Endothelial cell of umbilical vein (primary cell): Measurements from ENCODE around the gene ACD. TPM values are rescaled to one million over a fixed set of nuclear protein-coding genes. Genes with fewer than 3 reads are reported as not detected.

Experiments
- BruUV-seq: library from RNA; stranded (reverse); fragments of 400-500 nt; replicated peaks from 2 replicates; lab custom pipeline; 2021; lab: Mats Ljungman, UMichigan
- CTCF ChIA-PET: fragments of 300-600, 350-600 bp; sonication (Branson Sonifier 250); formaldehyde crosslinking; loops from one replicate; lab custom pipeline; 2021; ENCODE audit warnings: antibody characterized with exemption, inconsistent platforms; lab: Charles Lee
- POLR2A ChIA-PET: fragments of 300-600, 350-600 bp; sonication (Branson Sonifier 250); formaldehyde crosslinking; loops from one replicate; lab custom pipeline; 2021; ENCODE audit warnings: antibody characterized with exemption, inconsistent platforms; lab: Charles Lee
- DNase-seq: peaks from one replicate; pipeline ENCODE4 v3.0.0-alpha.2; 2011; ENCODE audit warnings: low read depth, low spot score
- FAIRE-seq: peaks from 2 replicates; lab custom pipeline; 2011; peaks lifted over from hg19 to GRCh38; lab: Jason Lieb, UNC
- H2AFZ ChIP-seq: 2 replicates; pipeline ENCODE4 v1.6.0; 2012; ENCODE audit warnings: low read depth, low read length, control low read depth, inconsistent platforms
- H3K27ac ChIP-seq: 2 replicates; pipeline ENCODE4 v1.5.1; 2011; ENCODE audit warnings: low read depth, mild to moderate bottlenecking, control low read depth, low read length, moderate library complexity; ENCODE audit not compliant: insufficient read depth
- H3K27me3 ChIP-seq, 2 experiments: 2 replicates each; pipeline versions ENCODE4 v1.6.0 to v1.6.1; 2011; ENCODE audit warnings: low read length in 2 of 2, mixed read lengths in 1 of 2; ENCODE audit not compliant: control insufficient read depth in 2 of 2, insufficient read depth in 2 of 2
- H3K36me3 ChIP-seq, 2 experiments: 2 replicates in 1 of 2; 3 replicates in 1 of 2; pipeline ENCODE4 v1.5.1; 2011; ENCODE audit warnings: low read length in 2 of 2, mild to moderate bottlenecking in 1 of 2, moderate library complexity in 1 of 2; ENCODE audit not compliant: control insufficient read depth in 2 of 2, insufficient read depth in 2 of 2; ENCODE audit errors: extremely low read depth in 1 of 2
- H3K4me1 ChIP-seq: 3 replicates; pipeline ENCODE4 v1.5.1; 2011; ENCODE audit warnings: mild to moderate bottlenecking, low read length; ENCODE audit not compliant: control insufficient read depth, insufficient read depth; ENCODE audit errors: extremely low read depth
- H3K4me2 ChIP-seq: 2 replicates; pipeline ENCODE4 v1.6.1; 2011; ENCODE audit warnings: low read length, control low read depth, mixed read lengths; ENCODE audit not compliant: insufficient read depth
- H3K4me3 ChIP-seq, 3 experiments: fragments of 200-600 bp in 1 of 3; sonication (generic), shearing (Covaris generic) in 1 of 3; replicated peaks in 1 of 3; 2 replicates each; pipeline ENCODE4 v1.5.1; 2011 to 2016; ENCODE audit warnings: control low read depth in 3 of 3, low read length in 3 of 3, mild to moderate bottlenecking in 2 of 3, inconsistent platforms in 1 of 3, low read depth in 1 of 3, moderate library complexity in 1 of 3; ENCODE audit not compliant: insufficient read depth in 1 of 3
- H3K79me2 ChIP-seq: 2 replicates; pipeline ENCODE4 v1.6.0; 2012; ENCODE audit warnings: low read length, inconsistent platforms; ENCODE audit not compliant: control insufficient read depth, insufficient read depth
- H3K9ac ChIP-seq: replicated peaks from 2 replicates; pipeline ENCODE3; 2011; ENCODE audit warnings: low read length, control low read depth; ENCODE audit not compliant: insufficient read depth; ENCODE audit errors: extremely low read depth
- H3K9me1 ChIP-seq: replicated peaks from 3 replicates; pipeline ENCODE4 v1.6.0; 2011; ENCODE audit warnings: mild to moderate bottlenecking, low read length; ENCODE audit not compliant: control insufficient read depth, insufficient read depth; ENCODE audit errors: extremely low read depth
- H3K9me3 ChIP-seq: replicated peaks from 2 replicates; pipeline ENCODE4 v1.5.1; 2012; ENCODE audit warnings: low read length, inconsistent platforms; ENCODE audit not compliant: control insufficient read depth, insufficient read depth
- H4K20me1 ChIP-seq: replicated peaks from 2 replicates; pipeline ENCODE3; 2011; ENCODE audit warnings: mild to moderate bottlenecking, low read length; ENCODE audit not compliant: control insufficient read depth, insufficient read depth; ENCODE audit errors: extremely low read depth
- CTCF ChIP-seq, 2 donors: IDR thresholded peaks; 1 replicate in 1 of 2; 2 replicates in 1 of 2; pipeline ENCODE4 v1.5.1; 2011; ENCODE audit warnings: low read length in 2 of 2, mild to moderate bottlenecking in 2 of 2, moderate library complexity in 2 of 2, control low read depth in 1 of 2, inconsistent platforms in 1 of 2, low read depth in 1 of 2; ENCODE audit not compliant: insufficient read depth in 1 of 2; ENCODE audit errors: extremely low read depth in 1 of 2
- EZH2 ChIP-seq: IDR thresholded peaks from 2 replicates; pipeline ENCODE4 v1.6.1; 2012; ENCODE audit warnings: borderline replicate concordance, low read depth, mild to moderate bottlenecking, moderate library complexity, low read length, inconsistent platforms; ENCODE audit not compliant: severe bottlenecking
- FOS ChIP-seq: IDR thresholded peaks from 2 replicates; pipeline ENCODE4 v1.6.1; 2011; ENCODE audit warnings: mild to moderate bottlenecking, low read length, moderate library complexity, borderline replicate concordance; ENCODE audit not compliant: insufficient read depth
- GATA2 ChIP-seq: IDR thresholded peaks from 2 replicates; pipeline ENCODE4 v1.7.0; 2011; ENCODE audit warnings: low read depth, mild to moderate bottlenecking, moderate library complexity, mixed read lengths, low read length; ENCODE audit not compliant: insufficient read length, insufficient read depth
- JUN ChIP-seq: IDR thresholded peaks from 2 replicates; pipeline ENCODE4 v1.6.1; 2011; ENCODE audit warnings: borderline replicate concordance, low read depth; ENCODE audit not compliant: insufficient read length, insufficient read depth
- MAX ChIP-seq: IDR thresholded peaks from 2 replicates; pipeline ENCODE4 v1.6.1; 2011; ENCODE audit not compliant: insufficient read depth, insufficient read length
- MYC ChIP-seq: IDR thresholded peaks from one replicate; pipeline ENCODE4 v1.6.1; 2011; ENCODE audit warnings: mild to moderate bottlenecking, low read depth, low read length
- POLR2A ChIP-seq: IDR thresholded peaks from 2 replicates; pipeline ENCODE4 v1.6.1; 2012; ENCODE audit warnings: low read depth, mild to moderate bottlenecking, control low read depth, low read length
- POLR2AphosphoS5 ChIP-seq: IDR thresholded peaks from 2 replicates; pipeline ENCODE4 v1.6.1; 2012; ENCODE audit warnings: low read depth, mild to moderate bottlenecking, control low read depth, low read length, moderate library complexity; ENCODE audit not compliant: insufficient read depth
- dilution Hi-C: fragments of 300-500 bp; cut with MboI; formaldehyde crosslinking; loops from one replicate; pipeline ENCODE4 v1.15.0; 2019; ENCODE audit warnings: low sequenced_read_pairs; ENCODE audit not compliant: extremely low pct_ligation_motif_present
- intact Hi-C: fragments of 100-400 bp; cut with micrococcal nuclease; formaldehyde crosslinking; loops from one replicate; pipeline ENCODE4 v1.10.0; 2022
- polyA plus RNA-seq, 4 experiments: library from polyadenylated mRNA; depleted of rRNA in 3 of 4; stranded (reverse) in 3 of 4; unstranded in 1 of 4; fragments of >200 nt; gene quantifications; 2 replicates each; pipeline versions ENCODE4 v1.2.1 to v1.2.3, GENCODE V29; 2011 to 2012; ENCODE audit warnings: missing spikeins in 1 of 4
- total RNA-seq: library from RNA; stranded (reverse); gene quantifications from 2 replicates; pipeline ENCODE4 v1.2.3, GENCODE V29; 2021

The ACD gene
- total and polyA plus RNA-seq, 2 donors (not counting 3 experiments of a cell fraction or from before 2014, with no cell fraction given): 24.4 to 36.0 TPM

GRCh38 chr16:67637625-67638024, 22.4 kb downstream of the ACD start:
- no peak overlapping the region for H3K9ac ChIP-seq
- no peak overlapping the region for H3K4me3 ChIP-seq
- DNase-seq: no peak
- no peaks in the 10 kb centered on the region for H3K79me2 ChIP-seq
- no peaks in the 10 kb centered on the region for H3K9me3 ChIP-seq
- no peaks in the 10 kb centered on the region for H3K4me1 ChIP-seq
- no peaks in the 10 kb centered on the region for H3K27me3 ChIP-seq
- ChIA-PET CTCF (interaction anchor here (3.5 kb wide), 1 partner anchor 116 kb away, joined by 22 read pairs; no protein-coding TSS in a partner anchor), POLR2A (no interaction called here)
- H3K9me1 ChIP-seq: no peaks in the 10 kb centered on the region
- peaks cover 8 to 23% of the 10 kb centered on the region in 2 experiments for H3K36me3 ChIP-seq
- no peaks in the 10 kb centered on the region for H4K20me1 ChIP-seq
- no TSS peak for BruUV-seq
- H3K4me2 ChIP-seq: no peak overlapping the region
- H3K27ac ChIP-seq: no peak overlapping the region
- intact Hi-C loops: no loop called here
- no peak for FAIRE-seq
- dilution Hi-C loops: no loop called here
- TF ChIP-seq POLR2A: no peak
- no peak for TF ChIP-seq EZH2
- no peak for TF ChIP-seq MYC
- no peak for TF ChIP-seq JUN
- TF ChIP-seq MAX: no peak
- no peak for TF ChIP-seq CTCF (IDR thresholded peaks at IDR 0.05; ENCODE audit: extremely low read depth in 1 of 2, insufficient read depth in 1 of 2, low read depth in 1 of 2, low read length in 2 of 2)
- no peak for TF ChIP-seq FOS
- no peak for TF ChIP-seq GATA2
- no peak for TF ChIP-seq POLR2AphosphoS5
- H2AFZ ChIP-seq: no peak overlapping the region
